ENCODE results near the gene ERP27. TPM values are rescaled to one million over a fixed set of nuclear protein-coding genes. Genes with fewer than 3 reads are reported as not detected.

Gene ERP27
- not detected for total RNA-seq (2021; fragmentation: NEBNext Ultra II Directional; extraction: Animal tissue kit (Norgen Biotek cat#: 25700))
- long read RNA-seq, result 0 reads

DNA sequence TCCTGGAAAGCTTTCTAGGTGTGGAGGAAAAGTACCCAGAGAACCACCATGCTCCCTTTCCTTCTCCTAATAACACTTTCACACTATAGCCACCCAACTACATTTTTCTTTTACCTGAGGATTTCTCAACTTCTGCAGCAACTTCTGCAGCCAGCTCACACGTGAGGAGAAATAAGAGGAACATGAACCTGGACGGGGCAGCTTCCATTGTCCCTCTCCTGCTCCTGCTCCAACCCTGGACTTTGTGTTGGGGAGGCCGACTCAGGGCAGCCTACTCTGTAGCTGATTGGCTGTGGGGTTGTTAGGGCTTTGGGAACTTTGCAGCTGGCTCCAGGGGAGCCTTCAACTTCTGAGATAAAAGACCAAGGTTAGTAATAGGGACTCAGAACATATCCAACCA, at the start of gene ERP27:
Gene ERP27 (minus strand): TSS at position 237 of the 400 bp plus-strand sequence. CDS start 29 bp downstream, at position 208.
- H3K27ac Mint-ChIP-seq, result no peak within 1 kb of the TSS
- H3K9me3 Mint-ChIP-seq, result no peaks in the 10 kb centered on the region
- H3K27me3 Mint-ChIP-seq (ENCODE audit: insufficient read depth), result peaks cover 3% of the 10 kb centered on the region
- TF ChIP-seq, protein P1, sequence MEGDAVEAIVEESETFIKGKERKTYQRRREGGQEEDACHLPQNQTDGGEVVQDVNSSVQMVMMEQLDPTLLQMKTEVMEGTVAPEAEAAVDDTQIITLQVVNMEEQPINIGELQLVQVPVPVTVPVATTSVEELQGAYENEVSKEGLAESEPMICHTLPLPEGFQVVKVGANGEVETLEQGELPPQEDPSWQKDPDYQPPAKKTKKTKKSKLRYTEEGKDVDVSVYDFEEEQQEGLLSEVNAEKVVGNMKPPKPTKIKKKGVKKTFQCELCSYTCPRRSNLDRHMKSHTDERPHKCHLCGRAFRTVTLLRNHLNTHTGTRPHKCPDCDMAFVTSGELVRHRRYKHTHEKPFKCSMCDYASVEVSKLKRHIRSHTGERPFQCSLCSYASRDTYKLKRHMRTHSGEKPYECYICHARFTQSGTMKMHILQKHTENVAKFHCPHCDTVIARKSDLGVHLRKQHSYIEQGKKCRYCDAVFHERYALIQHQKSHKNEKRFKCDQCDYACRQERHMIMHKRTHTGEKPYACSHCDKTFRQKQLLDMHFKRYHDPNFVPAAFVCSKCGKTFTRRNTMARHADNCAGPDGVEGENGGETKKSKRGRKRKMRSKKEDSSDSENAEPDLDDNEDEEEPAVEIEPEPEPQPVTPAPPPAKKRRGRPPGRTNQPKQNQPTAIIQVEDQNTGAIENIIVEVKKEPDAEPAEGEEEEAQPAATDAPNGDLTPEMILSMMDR (IDR thresholded peaks at IDR 0.05), result no peak
- no peaks in the 10 kb centered on the region for H3K36me3 Mint-ChIP-seq (ENCODE audit: low read depth)
- no peaks in the 10 kb centered on the region for H3K4me1 Mint-ChIP-seq (ENCODE audit: low read depth)
- DNase-seq, result no peak
- no peak within 1 kb of the TSS for H3K4me3 Mint-ChIP-seq

DNA sequence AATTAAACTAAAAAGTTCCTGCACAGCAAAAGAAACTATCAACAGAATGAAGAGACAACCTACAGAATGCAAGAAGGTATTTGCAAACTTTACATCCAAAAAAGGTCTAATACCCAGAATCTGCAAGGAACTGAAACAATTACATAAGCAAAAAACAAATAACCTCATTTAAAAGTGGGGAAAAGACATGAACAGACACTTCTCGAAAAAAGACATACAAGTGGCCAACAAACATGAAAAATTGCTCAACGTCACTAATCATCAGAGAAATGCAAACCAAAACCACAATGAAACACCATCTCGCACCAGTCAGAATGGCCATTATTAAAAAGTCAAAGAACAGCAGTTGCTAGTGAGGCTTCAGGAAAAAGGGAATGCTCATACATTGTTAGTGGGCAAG, 49.7 kb upstream of the ERP27 start:
- Mint-ChIP-seq H3K36me3 (ENCODE audit: low read depth) (no peaks in the 10 kb centered on the region), H3K9me3 (no peaks in the 10 kb centered on the region), H3K4me1 (ENCODE audit: low read depth) (peaks cover 4% of the 10 kb centered on the region), H3K27ac (no peak overlapping the region), H3K4me3 (no peak overlapping the region), H3K27me3 (ENCODE audit: insufficient read depth) (peaks cover 1% of the 10 kb centered on the region; the same call in 1 of the 2 replicates)
- TF ChIP-seq, protein P1 (IDR thresholded peaks at IDR 0.05), result no peak
- no peak for DNase-seq

DNA sequence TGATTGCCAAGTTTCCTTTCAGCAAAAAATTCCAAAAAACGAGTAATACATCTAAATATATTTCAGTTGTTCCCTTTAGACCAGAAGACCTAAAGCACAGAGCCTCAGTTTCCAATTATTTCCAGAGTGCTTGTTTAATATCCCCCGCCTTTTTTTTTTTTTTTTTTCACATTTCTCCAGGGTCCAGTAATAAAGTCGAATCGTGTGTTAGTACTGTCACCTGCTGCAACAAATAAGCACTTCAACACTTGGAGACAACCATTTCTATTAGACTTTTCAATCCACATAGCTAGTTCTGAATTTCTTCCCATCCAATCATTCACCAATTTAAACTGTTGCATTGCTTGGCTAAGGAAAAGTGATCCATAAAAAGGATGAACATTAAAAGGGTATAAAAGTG, 48.1 kb upstream of the ERP27 start:
- Mint-ChIP-seq H3K36me3 (ENCODE audit: low read depth) (no peaks in the 10 kb centered on the region), H3K9me3 (no peaks in the 10 kb centered on the region), H3K4me3 (no peak overlapping the region), H3K27me3 (ENCODE audit: insufficient read depth) (peaks cover 1% of the 10 kb centered on the region; the same call in 1 of the 2 replicates), H3K4me1 (ENCODE audit: low read depth) (no peaks in the 10 kb centered on the region), H3K27ac (no peak overlapping the region)
- no peak for DNase-seq
- TF ChIP-seq, protein P1 (IDR thresholded peaks at IDR 0.05), result no peak

DNA sequence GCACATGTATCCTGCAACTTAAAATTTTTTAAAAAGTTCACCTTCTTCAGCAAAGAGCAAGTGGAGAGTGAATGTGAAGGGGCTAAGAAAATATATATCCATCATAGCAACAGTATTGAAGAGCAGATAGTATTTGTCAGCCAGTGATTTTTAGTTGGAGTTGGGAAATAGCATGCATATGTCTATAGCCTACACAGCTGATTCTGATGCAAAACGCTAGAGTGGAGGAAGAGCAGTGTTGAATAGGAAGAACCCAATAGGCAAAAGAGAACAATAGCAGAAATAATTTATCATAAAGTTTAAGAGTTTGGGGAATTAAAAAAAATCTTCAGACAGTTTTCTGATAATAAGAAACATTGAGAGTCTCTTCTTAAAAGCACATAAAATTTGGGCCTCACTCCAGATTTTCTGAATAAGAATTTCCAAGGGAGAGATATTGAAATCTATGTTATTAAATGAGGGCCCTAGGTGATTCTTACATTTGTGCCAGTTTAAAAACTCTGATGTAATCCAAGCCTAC, 46.5 kb upstream of the ERP27 start:
- no peak overlapping the region for H3K4me3 Mint-ChIP-seq
- TF ChIP-seq, protein P1 (IDR thresholded peaks at IDR 0.05), result no peak
- no peaks in the 10 kb centered on the region for H3K4me1 Mint-ChIP-seq (ENCODE audit: low read depth)
- DNase-seq, result no peak
- no peaks in the 10 kb centered on the region for H3K36me3 Mint-ChIP-seq (ENCODE audit: low read depth)
- H3K27ac Mint-ChIP-seq, result no peak overlapping the region
- peaks cover 4% of the 10 kb centered on the region; the same call in 1 of the 2 replicates for H3K27me3 Mint-ChIP-seq (ENCODE audit: insufficient read depth)
- H3K9me3 Mint-ChIP-seq, result no peaks in the 10 kb centered on the region

DNA sequence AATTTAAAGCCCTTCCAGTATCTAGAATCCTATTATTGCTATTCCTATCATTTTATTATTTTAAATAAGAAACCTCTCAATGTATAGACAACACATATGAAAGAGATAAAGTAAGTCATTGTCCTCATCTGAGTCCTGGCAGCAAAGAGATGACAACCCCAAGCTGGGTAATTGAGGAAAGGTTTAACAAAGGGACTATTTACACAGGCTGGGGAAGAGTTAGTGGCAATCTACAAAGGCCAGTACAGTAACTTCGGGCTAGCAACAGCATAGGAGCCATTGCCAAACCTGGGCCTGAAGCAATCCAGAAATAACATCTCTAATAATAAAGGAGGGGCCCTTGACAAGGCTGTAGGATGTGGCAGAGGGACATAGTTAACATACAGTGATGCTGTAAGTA, 45.7 kb upstream of the ERP27 start:
- no peaks in the 10 kb centered on the region for H3K9me3 Mint-ChIP-seq
- DNase-seq, result no peak
- no peak overlapping the region for H3K27ac Mint-ChIP-seq
- peaks cover 4% of the 10 kb centered on the region; the same call in 1 of the 2 replicates for H3K27me3 Mint-ChIP-seq (ENCODE audit: insufficient read depth)
- H3K4me1 Mint-ChIP-seq (ENCODE audit: low read depth), result no peaks in the 10 kb centered on the region
- no peaks in the 10 kb centered on the region for H3K36me3 Mint-ChIP-seq (ENCODE audit: low read depth)
- TF ChIP-seq, protein P1 (IDR thresholded peaks at IDR 0.05), result no peak
- H3K4me3 Mint-ChIP-seq, result no peak overlapping the region
